HFF-Myc (cell line): ENCODE results near the gene CFAP74.
A peak's percentile ranks its signal among the peaks of the same experiment; 100 is the strongest.

Experiments
- DNase-seq: peaks from one replicate; pipeline ENCODE4 v3.0.0-alpha.2; 2011; ENCODE audit warnings: low read depth; ENCODE audit errors: extremely low read depth
- H3K4me3 ChIP-seq: replicated peaks from 2 replicates; pipeline ENCODE4 v1.5.1; 2011; ENCODE audit warnings: low read depth, mild to moderate bottlenecking, control low read depth, low read length
- TF ChIP-seq, protein P1 (sequence below): IDR thresholded peaks from 2 replicates; pipeline ENCODE4 v1.5.1; 2012; ENCODE audit warnings: mild to moderate bottlenecking, low read depth, low read length, control low read depth; ENCODE audit errors: missing control alignments

CFAP74 gene

GRCh38 chr1:1921459-1921862 lies 82.1 kb downstream of the CFAP74 start:
- TF ChIP-seq, protein P1, sequence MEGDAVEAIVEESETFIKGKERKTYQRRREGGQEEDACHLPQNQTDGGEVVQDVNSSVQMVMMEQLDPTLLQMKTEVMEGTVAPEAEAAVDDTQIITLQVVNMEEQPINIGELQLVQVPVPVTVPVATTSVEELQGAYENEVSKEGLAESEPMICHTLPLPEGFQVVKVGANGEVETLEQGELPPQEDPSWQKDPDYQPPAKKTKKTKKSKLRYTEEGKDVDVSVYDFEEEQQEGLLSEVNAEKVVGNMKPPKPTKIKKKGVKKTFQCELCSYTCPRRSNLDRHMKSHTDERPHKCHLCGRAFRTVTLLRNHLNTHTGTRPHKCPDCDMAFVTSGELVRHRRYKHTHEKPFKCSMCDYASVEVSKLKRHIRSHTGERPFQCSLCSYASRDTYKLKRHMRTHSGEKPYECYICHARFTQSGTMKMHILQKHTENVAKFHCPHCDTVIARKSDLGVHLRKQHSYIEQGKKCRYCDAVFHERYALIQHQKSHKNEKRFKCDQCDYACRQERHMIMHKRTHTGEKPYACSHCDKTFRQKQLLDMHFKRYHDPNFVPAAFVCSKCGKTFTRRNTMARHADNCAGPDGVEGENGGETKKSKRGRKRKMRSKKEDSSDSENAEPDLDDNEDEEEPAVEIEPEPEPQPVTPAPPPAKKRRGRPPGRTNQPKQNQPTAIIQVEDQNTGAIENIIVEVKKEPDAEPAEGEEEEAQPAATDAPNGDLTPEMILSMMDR = no peak
- no peak for DNase-seq
- no peak overlapping the region for H3K4me3 ChIP-seq

DNA sequence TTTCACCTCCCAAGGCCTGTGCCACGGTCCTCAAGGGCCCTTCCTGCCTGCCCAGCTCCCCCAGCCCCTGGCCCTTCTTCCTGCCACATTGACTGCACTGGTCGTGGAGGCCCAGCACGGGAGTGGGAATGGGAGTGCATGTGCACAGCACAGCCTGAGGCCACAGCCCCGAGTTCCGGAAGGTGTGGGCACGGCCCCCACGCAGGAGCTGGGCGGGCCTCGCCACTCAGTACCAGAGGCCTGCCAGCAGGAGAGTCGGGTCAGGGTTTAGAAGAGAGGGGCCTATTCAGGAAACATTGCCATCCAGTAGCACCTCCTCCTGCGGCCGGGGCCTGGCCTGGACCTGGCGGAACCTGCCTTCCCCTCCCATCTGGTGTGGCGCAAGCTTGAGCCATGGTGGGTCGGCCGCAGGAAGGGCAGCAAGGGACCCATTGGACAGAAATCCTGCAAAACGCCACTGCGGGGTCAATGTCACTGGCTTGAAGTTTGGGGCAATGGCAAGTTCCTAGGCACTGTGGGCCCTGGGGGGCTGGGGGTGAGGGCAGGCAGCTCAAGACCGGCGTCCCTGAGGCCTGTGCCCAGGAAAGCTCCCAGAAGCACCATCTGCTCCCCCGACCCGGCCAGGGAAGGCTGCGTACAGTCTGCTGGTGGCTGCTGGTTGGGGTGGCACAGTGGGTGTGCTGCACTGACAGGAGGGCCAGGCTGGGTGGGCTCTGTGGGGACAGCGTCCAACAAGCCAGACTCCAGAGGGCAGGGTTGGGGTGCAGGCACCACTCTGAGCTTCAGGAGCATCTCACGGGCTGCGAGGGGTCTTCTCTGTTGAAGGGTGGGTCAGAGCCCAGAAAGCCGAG lies 82.8 kb downstream of the CFAP74 start:
- TF ChIP-seq, protein P1 = no peak
- no peak overlapping the region for H3K4me3 ChIP-seq
- no peak for DNase-seq

DNA sequence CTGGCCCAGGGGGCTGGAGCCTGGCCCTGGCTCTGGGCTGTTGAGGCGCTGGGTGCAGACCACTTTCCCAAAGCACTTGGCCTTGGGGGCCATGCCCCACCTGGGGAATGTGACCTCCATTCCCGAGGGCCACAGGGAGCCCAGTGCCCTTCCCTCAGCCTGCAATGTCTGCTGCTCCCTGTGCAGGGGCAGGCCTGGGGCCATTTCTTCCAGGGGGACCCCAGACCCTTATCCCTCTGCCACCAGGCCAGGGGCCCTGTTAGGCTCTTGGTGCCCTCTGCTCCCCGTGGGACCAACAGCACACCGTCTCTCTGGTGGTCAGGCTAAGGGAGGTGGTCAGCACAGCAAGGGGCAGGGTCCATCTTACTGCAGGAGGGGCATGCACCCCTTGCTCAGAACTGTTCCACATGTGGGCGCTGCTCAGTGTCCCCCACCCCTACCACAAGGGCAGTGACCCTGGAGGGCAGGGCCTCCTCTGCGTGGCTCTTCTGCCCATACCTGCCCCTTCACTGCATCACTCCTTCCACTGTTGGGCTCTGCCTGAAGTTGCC lies 83.5 kb downstream of the CFAP74 start:
- H3K4me3 ChIP-seq = no peak overlapping the region
- DNase-seq = no peak
- TF ChIP-seq, protein P1 = no peak

- peak; percentile 83 for DNase-seq
- TF ChIP-seq, protein P1 = no peak
- peak overlapping the region; percentile 48 for H3K4me3 ChIP-seq
Measured at GRCh38 chr1:1919304-1920056, 84.1 kb downstream of the CFAP74 start.

DNA sequence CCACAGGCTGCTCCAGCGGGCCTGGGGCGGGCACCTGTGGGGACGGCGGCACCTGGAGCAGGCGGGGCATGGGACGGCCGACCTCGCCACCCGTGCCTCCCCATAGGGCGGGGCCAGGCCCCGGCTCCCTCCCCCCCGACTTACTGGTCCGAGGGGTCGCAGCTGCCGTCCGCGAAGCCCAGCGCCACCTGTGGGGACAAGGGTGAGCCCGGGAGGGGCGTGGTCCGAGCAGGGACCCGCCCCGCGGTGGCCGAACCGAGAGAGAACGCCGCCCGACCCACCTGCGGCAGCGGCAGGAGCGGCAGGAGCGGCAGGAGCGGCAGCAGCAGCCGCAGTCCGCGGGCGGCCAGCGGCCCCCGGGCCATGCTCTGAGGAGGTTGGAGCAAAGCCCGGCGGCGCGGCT lies 84.7 kb downstream of the CFAP74 start, which contains the start of gene TMEM52:
Gene TMEM52, minus strand, starts transcription at position 379 of the 403 bp plus-strand sequence. Its CDS starts 14 bp downstream, at position 365.
- no peak for DNase-seq
- H3K4me3 ChIP-seq = peak within 1 kb of the TSS; percentile 48
- TF ChIP-seq, protein P1 = no peak

DNA sequence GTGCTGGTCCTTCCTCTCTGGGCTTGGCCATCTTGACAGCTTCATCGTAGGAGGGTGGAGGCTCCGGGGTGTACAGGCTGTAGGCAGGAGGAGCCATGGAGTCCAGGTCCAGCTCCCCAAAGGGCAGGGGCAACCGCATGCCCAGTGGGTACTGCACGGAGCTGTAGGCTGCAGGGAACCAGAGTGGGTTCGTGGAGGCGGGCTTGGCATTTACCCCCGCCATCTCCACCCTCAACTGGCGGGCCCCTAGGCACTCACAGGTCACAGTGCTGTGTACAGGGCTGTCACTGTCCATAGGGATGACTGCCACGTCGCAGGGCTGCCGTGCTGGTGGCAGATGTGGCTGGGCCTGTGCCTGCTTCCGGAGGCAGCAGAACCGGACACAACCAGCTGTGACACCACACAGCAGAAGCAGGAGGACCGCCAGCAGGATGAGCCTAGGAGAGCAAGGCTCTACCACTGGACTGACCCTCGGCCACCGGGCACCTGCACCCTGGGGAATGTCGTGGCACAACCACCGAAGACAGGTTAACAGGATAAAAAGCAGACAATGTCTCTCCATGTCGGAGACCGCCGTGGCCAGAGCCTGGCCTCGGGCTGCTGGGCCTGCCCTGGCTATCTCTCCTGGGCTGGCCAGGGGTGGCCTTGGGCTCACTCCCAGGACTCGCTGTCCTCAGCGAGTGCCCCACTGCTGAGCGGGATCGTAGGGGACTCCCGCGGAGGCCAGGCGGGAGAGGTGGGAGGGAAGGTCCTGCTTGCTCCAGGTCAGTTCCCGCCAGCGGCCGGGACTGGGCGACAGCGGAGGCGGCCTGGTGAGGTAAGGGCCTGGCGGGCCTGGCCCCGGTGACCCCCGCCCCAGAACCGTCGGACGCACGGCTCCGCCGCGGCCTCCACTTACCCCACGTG lies 85.3 kb downstream of the CFAP74 start:
- H3K4me3 ChIP-seq = peak overlapping the region; percentile 48
- DNase-seq = no peak
- TF ChIP-seq, protein P1 = no peak
